Thyroid gland (tissue), 4 donors: Measurements from ENCODE around the gene PELI1.

Experiments used
- CTCF ChIP-seq, 6 experiments: fragments of 200-600 bp in 3 of 6; fragments of 450-650 bp in 3 of 6; sonication (generic) in 3 of 6; IDR thresholded peaks; one replicate each; pipeline ENCODE4 v1.5.1; 2016 to 2019; ENCODE audit warnings: antibody characterized with exemption in 6 of 6, mild to moderate bottlenecking in 2 of 6, inconsistent platforms in 1 of 6, moderate library complexity in 1 of 6
- POLR2A ChIP-seq, 2 donors: fragments of 450-650 bp; IDR thresholded peaks; one replicate each; pipeline ENCODE4 v1.6.1; 2017; ENCODE audit warnings: antibody characterized with exemption in 2 of 2, mild to moderate bottlenecking in 2 of 2, moderate library complexity in 1 of 2

- no peak for TF ChIP-seq CTCF (IDR thresholded peaks at IDR 0.05)
- TF ChIP-seq POLR2A (IDR thresholded peaks at IDR 0.05), result no peak
Measured at GRCh38 chr2:64111426-64111825, 32.8 kb downstream of the PELI1 start.
